Measurements from ENCODE around the gene USP5.

The USP5 gene

DNA sequence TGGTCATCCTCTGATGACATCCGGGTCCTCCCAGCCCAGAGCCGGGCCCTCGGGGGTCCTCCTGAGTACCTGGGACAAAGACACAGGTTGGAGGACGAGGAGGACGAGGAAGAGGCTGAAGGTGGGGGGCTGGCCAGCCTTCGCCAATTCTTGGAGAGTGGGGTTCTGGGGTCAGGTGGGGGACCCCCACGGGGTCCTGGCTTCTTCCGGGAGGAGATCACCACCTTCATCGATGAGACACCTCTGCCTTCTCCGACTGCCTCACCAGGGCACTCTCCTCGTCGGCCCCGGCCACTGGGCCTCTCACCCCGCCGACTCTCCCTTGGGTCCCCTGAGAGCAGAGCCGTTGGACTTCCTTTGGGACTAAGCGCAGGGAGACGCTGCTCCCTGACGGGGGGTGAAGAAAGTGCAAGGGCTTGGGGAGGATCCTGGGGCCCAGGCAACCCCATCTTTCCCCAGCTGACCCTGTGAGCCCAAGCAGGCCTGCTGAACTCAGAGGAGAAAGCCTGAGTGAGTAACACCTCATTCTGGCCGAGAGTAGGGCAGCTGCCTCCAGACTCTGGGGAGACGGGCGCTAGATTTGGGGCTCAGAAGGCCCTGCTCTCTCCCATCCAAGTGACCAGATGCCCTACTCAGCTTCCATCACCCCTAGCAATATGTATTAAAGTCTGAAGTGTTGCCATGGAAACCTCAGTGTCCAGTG, 25.1 kb upstream of the USP5 start:
- no peak for DNase-seq

DNA sequence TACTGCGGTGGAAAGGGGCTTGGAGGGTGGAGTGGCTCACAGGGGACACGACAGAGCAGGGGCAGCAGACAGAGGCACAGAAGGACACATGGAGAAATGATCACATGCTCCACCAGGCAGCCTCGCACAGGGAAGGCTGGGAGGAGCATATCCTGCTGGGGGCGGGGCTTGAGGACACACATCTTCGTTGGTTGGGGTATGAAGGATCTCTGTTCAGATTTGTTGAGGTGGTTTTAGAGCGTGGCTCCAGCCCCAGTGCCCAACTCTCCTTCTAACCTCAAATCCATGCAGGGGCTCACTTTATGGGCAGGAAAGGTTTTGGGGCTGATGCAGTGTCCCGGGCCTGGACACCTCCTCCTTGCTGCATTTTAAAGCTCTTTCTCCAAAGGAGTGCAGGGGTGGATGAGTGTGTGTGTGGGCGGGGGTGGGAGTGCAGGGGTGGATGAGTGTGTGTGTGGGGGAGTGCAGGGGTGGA, 24.5 kb upstream of the USP5 start:
- DNase-seq = peak; percentile 45

DNA sequence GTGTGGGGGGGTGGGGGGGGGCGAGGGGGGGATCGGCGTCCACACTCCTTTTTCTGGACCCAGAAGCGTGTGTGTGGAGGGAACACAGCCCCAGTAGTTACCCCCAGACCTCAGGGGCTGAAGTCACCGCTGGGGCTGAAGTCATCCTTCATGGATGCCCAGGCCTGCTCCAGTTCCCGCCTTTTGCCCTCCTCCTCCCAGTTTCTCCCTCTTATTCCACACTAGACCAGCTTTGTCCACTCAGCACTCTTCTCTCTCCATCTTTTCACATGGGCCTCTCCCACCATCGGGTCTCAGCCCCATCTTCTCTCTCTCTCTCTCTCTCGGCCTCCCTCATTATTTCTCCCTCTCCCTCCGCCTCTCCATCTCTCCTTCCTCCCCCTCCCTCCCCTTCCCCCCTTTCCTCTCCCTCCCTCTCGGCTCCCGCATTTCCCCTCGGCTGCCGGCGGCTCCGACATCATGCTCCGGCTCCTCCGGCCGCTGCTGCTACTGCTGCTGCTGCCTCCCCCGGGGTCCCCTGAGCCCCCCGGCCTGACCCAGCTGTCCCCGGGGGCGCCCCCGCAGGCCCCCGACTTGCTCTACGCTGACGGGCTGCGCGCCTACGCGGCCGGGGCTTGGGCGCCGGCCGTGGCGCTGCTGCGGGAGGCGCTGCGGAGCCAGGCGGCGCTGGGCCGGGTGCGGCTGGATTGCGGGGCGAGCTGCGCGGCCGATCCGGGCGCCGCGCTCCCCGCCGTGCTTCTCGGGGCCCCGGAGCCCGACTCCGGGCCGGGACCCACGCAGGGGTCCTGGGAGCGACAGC, 23.8 kb upstream of the USP5 start, which contains the start of gene P3H3:
TSS of gene P3H3 (plus strand) at position 426 of the 799 bp plus-strand sequence. CDS start at position 460, 34 bp downstream.
- DNase-seq = peak; percentile 17

DNA sequence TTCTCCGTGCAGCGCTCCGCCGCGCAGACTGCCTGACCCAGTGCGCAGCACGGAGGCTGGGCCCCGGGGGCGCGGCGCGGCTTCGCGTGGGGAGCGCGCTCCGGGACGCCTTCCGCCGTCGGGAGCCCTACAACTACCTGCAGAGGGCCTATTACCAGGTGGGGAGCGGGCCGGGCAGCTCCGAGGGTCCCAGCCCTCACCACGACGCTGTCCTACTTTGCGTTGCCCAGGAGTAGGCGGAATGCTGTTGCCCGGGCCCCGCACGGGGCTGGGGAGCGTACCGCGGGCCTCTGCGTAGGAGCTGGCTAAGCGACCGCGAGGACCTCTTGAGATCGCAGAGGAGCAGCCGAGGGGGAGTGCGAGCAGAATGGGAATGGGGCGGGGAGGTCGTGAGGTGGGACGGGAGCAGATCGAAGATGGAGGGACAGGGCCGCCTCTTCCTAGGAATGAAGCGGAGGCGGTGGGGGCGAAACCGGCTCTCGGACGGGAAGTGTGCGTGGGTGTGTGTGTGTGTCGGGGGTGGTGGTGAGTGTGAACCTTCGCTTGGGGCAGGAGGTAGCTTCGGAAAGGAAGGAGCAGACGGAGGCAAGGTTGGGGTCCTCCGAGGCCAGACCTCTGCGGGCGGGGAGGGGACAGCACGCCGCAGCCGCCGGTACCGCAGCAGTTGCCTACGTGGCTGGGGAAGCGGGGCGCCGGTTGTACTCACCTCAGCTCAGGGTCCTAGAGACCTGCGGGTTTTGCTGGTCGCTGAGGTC, 23.0 kb upstream of the USP5 start:
- peak; percentile 32 for DNase-seq

DNA sequence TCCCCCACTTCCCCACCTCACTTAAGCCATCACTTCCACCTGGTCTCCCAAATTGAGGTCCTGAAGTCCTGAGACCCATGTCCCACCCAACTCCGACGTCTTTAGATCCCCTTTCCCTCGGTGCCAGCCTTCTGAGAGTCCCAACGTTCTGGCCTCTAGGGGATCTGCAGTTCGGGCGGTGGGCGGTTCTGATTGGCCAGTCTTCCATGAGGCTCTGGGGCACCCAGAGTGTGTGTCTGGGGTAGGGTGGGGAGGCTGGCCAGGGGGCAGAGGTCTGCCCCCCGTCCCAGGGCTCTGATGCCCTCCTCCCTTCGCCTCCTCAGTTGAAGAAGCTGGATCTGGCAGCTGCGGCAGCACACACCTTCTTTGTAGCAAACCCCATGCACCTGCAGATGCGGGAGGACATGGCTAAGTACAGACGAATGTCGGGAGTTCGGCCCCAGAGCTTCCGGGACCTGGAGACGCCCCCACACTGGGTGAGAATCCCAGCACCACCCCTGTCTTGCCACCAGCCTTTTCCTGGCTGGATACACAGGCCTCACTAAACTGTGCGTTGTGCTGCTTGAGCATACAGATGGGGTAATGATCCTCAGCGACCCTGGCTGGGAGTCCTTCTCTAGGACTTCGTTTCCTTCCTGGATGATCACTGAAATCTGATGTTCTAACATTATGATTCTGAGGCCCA, 22.3 kb upstream of the USP5 start:
- no peak for DNase-seq

DNA sequence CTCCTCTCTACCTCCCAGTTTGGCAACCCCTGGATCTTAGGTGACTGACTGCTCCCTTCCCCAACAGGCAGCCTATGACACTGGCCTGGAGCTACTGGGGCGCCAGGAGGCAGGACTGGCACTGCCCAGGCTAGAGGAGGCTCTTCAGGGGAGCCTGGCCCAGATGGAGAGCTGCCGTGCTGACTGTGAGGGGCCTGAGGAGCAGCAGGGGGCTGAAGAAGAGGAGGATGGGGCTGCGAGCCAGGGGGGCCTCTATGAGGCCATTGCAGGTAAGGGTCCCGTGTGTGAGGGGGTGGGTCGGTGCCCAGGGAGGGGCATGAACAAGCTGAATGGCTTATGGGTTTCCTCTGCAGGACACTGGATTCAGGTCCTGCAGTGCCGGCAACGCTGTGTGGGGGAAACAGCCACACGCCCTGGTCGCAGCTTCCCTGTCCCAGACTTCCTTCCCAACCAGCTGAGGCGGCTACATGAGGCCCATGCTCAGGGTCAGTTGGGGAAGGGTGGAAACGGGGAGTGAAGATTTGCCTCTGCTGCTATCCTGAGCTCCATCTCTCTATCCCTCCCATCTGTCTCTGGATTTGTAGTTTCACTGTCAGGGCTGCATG, 21.6 kb upstream of the USP5 start:
- no peak for DNase-seq

DNA sequence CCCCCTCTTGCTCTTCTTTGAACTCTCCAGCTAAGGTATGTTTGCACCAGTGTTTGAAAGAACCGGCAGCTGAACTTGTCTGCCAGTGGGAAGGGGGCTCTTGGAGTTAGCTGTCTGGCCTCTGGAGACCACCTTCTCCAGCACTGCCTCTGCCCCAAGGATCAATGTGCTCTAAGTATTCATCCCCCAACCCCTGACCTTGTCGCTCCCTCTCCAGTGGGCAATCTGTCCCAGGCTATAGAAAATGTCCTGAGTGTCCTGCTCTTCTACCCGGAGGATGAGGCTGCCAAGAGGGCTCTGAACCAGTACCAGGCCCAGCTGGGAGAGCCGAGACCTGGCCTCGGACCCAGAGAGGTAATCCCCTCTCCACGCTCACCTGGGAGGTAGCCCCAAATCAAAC, 21.0 kb upstream of the USP5 start:
- DNase-seq = no peak

DNA sequence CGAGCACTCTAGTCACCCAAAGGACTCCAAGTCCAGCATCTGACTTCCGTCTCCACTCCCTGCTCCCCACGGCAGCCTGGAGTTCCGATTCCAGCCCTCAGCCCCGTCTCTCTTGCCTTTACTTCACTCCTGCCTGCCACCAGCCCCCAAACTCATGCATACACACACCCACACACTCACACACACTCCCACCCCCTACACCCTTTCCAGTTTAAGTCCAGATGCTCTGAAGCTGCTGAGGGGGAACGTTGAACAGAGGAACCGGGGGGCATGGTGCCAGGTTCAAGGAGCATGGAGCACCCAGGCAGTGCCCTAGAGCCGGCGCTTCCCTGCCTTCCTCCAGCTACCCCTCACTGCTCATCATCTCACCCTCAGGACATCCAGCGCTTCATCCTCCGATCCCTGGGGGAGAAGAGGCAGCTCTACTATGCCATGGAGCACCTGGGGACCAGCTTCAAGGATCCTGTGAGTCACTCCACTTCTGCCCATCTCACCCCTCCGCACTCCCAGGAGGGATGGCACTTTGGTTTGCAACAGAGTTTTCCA, 20.4 kb upstream of the USP5 start:
- no peak for DNase-seq

DNA sequence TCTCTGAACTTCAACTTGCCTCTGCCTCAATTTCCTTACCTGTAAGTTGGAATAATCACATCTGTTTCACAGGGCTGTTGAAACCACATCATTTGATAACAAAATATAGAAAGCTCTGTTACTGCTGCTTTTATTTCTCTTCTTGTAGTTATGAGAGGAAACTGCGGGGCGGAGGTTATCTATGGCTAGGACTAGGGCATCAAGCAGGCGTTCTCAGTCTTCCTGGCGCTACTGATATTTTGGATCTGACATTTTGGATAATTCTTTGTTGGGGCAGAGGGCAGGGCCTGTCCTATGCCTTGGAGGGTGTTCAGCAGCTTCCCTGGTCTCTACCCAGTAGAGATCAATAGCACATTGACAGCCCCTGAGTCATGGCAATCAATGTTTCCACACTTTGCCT, 19.8 kb upstream of the USP5 start:
- DNase-seq = no peak

DNA sequence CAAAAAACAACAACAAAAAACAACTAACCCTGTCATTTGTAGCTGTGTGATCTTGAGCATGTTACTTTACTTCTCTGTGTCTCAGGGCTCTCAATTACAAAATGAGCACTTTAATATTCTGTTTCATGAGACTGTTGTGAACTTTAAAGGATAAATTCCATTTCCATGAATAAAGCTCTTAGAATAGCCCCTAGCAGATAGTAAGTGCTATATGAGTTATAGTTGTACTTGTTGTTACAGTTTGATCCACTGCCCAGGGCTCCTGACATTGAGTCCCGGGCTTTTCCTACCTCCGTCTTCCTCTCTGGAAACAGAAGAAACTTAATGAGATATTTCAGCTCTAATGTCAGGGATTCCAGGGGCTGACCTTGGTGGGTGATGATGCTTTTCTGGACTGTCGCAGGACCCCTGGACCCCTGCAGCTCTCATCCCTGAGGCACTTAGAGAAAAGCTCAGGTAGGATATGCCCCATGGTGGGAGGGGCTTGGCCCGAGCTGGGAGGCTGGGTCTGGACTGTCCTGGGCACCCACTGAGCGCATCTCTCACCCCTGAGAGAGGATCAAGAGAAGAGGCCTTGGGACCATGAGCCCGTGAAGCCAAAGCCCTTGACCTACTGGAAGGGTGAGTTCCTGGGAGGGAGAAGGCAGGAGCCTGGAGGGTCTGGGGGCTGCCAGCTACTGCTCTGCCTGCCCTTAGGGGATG, 18.6 kb upstream of the USP5 start:
- DNase-seq = no peak

DNA sequence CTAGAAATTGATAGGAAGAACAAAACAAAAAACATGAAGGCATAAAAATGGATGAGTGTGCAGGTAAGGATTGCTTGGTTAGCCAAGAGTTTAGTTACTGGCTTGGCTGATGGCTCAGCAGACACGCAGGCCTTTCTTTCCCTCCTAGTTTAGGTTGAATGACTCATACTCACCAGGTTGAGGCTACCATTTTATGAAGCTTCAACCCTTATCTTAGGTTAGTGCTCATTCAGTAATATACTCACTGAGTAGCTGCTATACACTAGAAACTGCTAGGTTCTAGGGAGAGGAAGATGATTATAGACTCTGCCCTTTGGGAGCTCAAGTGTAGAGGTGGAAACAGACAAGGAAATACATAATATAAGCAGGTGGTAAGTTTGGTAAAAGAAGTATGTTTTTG, 17.7 kb upstream of the USP5 start:
- no peak for DNase-seq

DNA sequence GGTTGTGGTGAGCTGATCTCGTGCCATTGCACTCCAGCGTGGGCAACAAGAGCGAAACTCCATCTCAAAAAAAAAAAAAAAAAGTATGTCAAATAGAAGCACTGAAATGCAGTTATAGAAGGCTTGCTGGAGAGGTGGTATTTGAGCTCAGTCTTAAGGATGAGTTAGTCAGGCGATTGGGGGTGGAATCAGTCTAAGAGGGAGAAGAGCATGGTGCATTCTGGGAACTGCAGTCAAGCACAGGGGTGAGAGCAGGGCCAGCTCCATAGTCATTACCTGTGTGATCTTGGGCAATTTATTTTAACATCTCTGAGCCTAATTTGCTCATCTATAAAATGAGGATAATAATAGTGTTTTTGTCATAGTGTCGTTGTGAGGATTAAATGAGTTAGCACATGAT, 17.1 kb upstream of the USP5 start:
- no peak for DNase-seq

DNA sequence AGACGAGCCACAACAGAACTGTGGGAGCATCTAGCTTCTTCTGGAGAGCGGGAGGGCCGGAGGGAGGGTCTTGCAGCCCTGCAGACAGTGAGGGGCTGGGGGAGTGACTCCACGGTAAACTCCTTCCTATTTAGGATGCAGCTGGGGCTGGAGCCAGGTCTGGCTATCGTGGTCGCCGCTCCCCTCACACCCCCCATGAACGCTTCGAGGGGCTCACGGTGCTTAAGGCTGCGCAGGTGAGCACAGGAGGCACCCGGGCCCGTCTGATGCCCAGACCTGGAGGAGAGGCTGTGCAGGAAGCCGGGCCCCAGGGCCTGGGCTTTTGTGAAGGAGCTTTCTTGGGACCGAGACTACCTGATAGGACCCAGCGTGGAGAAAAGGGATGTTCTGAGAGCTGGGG, 15.1 kb upstream of the USP5 start:
- no peak for DNase-seq

DNA sequence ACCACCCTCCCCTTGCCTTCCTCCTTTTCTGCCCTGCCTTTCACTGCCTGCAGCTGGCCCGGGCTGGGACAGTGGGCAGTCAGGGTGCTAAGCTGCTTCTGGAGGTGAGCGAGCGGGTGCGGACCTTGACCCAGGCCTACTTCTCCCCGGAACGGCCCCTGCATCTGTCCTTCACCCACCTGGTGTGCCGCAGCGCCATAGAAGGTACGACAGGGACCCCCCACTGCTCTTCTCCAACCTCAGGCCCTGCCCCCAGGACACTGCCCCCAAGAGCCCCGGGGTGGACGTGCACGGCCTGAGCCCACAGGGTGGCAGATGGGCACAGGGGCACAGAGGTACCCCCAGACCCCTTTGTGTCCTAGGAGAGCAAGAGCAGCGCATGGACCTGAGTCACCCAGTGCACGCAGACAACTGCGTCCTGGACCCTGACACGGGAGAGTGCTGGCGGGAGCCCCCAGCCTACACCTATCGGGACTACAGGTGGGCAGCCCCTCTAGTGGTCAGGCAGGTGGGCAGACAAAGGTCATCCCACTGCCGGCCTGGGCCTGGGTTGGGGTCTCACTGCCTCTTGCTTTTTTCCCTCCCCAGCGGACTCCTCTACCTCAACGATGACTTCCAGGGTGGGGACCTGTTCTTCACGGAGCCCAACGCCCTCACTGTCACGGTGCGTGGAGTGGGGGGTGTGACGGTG, 14.4 kb upstream of the USP5 start:
- DNase-seq = no peak

DNA sequence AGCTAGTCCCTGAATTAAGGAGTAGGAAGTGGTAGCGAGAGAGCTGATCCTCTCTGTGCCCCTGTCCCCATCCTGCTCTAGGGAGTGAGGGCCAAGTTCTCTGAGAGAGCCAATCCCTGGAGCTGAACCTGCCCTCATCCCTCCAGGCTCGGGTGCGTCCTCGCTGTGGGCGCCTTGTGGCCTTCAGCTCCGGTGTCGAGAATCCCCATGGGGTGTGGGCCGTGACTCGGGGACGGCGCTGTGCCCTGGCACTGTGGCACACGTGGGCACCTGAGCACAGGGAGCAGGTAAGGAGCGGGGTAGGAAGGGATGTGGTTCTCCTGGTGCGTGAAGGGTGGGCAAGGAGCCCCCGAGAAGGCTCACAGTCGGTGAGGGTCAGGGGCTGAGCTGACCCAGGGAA, 13.1 kb upstream of the USP5 start:
- no peak for DNase-seq

DNA sequence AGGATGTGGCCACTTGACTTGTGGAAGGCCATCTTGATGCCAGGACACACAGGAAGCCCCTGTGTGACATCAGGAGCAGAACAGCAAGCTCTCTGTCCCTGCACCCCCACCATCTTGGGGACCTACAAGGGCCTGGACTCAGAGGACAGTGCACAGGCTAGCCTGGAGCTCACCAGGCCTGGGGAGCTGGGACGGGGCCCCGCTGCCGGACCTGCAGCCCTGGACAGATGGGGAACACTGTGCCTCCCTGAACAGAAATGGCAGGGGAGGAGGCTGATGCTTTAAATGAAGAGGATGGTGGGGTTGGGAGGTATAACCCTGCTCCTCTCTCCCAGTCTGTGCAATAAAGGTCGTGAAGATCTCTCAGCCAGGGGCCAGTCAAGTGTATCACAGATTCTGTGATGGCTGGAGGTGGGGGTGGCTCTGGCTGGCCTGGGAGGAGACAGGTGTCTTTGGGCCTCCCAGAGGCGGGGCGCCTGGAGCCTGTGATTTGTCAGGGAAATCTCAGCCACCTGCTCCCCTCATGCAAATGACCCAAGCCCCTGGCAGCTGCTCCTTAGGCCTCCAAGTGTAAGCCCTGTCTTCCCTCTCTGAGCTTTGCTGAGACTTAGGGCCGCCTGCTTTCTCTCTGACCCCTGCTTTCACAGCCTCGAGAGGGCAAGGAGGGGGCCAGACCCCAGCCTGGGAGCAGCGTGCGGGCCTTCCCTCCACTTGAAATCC, 12.3 kb upstream of the USP5 start:
- no peak for DNase-seq

DNA sequence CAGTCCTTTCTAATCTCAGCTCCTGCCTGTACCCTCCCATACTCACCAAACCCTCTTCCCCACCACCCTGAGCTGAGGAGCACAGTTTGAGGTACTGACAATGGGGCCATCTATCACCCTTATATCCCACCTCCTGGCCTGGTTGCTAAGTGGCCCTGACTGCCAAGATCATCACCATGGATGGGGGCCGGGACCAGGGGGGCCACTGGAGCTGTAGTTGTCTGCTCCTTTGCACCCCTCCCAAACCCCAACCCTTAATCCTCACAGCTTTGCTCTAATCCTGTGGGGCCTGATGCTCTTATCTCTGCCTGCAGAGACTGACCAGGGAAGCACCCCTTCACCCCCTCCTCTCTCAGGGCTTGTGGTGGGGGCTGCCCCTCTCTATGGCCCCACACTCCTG, 11.6 kb upstream of the USP5 start:
- no peak for DNase-seq

DNA sequence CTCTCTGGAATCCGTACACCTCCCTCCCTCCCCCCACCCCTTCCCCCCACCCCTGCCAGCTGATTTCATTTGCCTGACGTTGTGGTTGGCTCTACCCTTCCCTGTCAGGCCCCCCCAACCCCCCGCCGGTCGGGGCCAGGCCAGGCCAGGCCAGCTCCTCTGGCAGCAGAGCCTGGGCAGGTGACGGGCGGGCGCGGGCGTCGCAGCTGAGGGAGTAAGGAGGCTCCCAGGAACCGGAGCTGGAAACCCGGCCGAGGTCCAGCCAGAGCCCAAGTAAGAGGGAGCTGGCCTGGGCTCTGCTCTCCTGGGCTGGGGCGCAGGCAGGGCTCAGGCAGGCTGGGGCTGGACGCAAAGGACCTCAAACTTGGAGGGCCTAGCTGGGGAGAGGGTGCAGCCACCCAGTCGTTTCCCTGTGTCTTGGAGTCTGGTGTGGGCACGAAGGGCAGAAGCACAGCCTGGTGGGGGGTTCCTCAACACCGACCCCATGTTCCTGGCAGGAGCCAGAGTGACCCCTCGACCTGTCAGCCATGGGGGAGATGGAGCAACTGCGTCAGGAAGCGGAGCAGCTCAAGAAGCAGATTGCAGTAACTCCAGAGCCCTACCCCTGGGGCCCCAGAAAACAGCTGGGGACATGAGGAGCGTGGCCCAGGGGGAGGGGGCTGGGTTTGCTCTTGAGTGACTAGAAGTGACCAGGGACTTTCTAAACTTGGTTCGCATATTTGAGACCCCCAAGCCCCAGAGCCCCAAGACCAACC, 11.0 kb upstream of the USP5 start, which contains the start of gene GNB3:
TSS of gene GNB3 (plus strand) at position 165 of the 755 bp plus-strand sequence. CDS start at position 528, 363 bp downstream.
- no peak for DNase-seq

DNA sequence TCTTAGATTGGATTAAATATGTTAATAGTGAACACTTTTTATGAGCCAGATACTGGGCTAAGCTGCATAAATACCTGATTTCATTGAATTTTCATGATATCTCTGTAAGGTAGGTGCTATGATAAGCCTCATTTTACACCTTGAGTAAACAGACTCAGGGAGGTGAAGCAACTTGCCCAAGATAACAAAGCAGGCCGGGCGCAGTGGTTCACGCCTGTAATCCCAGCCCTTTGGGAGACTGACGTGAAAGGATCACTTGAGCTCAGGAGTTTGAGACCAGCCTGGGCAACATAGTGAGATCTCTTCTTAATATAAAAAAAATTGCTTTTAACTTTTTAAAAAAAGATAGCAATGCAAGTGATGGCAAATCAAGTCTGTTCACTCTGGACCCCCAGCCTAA, 9.9 kb upstream of the USP5 start:
- DNase-seq = no peak

Data from CD4-positive, alpha-beta T cell treated with Interleukin-10 for 1 hour (primary cell).